Glutamatergic neuron (in vitro differentiated cells): ENCODE data around the gene KRT33A. TPM values are rescaled to one million over a fixed set of nuclear protein-coding genes. Genes with fewer than 3 reads are reported as not detected.
"Not testable (repeated sequence)": the region's sequence is repeated elsewhere in the genome, so short reads cannot be mapped to it uniquely, and the experiment has no call there.

ENCODE experiments used
- DNase-seq: peaks from one replicate; pipeline ENCODE4 v3.0.0; 2022
- H3K27ac Mint-ChIP-seq: one replicate; pipeline ENCODE4 v1.8.0; 2020; ENCODE audit warnings: mild to moderate bottlenecking, mixed read lengths, inconsistent platforms; ENCODE audit not compliant: unreplicated experiment
- H3K27me3 Mint-ChIP-seq: one replicate; pipeline ENCODE4 v1.8.0; 2020; ENCODE audit warnings: mild to moderate bottlenecking, moderate library complexity, mixed read lengths, inconsistent platforms; ENCODE audit not compliant: unreplicated experiment
- H3K36me3 Mint-ChIP-seq: one replicate; pipeline ENCODE4 v1.8.0; 2020; ENCODE audit warnings: mild to moderate bottlenecking, mixed read lengths, inconsistent platforms; ENCODE audit not compliant: unreplicated experiment
- H3K4me1 Mint-ChIP-seq: one replicate; pipeline ENCODE4 v1.8.0; 2020; ENCODE audit warnings: mild to moderate bottlenecking, low read depth, mixed read lengths, inconsistent platforms; ENCODE audit not compliant: unreplicated experiment
- H3K4me3 Mint-ChIP-seq: one replicate; pipeline ENCODE4 v1.8.0; 2020; ENCODE audit warnings: mild to moderate bottlenecking, mixed read lengths, inconsistent platforms; ENCODE audit not compliant: unreplicated experiment
- H3K9me3 Mint-ChIP-seq: one replicate; pipeline ENCODE4 v1.8.0; 2020; ENCODE audit warnings: mild to moderate bottlenecking, moderate library complexity, mixed read lengths, inconsistent platforms; ENCODE audit not compliant: unreplicated experiment
- CTCF ChIP-seq: fragments of 200-600 bp; sonication (generic); IDR thresholded peaks from one replicate; pipeline ENCODE4 v1.5.0; 2021; ENCODE audit not compliant: partially characterized antibody, unreplicated experiment
- total RNA-seq: library from RNA; stranded (reverse); fragmentation: NEBNext Ultra II Directional; extraction: Animal tissue kit (Norgen Biotek cat#: 25700); gene quantifications from one replicate; pipeline ENCODE4 v1.2.1, GENCODE V29; 2021; ENCODE audit not compliant: unreplicated experiment

Gene KRT33A
- total RNA-seq, 1 donor from 2014 or later, result not detected

DNA sequence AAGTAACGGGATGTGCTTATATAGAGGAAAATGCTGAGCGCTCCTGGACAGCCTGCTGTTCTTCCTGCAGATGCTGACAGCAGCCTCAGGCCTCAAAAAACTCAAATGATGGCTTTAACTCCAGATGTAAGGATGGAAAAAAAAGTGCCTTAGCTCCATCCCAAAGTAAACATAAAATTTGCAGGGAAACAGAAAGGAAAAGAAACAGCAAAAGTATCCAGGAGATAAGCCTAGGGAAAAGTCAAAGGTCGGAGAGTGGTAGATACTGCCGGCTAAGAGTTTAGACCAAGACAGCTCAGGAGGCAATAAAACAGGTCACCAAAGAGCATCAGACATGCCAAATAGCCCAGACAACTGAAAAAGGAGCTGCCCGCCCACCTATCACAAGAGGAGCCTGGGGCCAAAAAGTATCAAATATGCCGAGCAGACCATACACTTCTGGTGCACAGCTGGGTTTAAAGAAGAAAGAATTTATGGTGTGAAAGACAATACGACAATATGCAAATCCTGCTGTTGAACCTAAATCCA lies 39.8 kb upstream of the KRT33A start:
- Mint-ChIP-seq H3K36me3 (peaks cover 8% of the 10 kb centered on the region), H3K4me1 (no peaks in the 10 kb centered on the region), H3K27me3 (peaks cover 2% of the 10 kb centered on the region), H3K4me3 (no peak overlapping the region), H3K27ac (no peak overlapping the region), H3K9me3 (peaks cover 6% of the 10 kb centered on the region)
- no peak for DNase-seq
- no peak for TF ChIP-seq CTCF

DNA sequence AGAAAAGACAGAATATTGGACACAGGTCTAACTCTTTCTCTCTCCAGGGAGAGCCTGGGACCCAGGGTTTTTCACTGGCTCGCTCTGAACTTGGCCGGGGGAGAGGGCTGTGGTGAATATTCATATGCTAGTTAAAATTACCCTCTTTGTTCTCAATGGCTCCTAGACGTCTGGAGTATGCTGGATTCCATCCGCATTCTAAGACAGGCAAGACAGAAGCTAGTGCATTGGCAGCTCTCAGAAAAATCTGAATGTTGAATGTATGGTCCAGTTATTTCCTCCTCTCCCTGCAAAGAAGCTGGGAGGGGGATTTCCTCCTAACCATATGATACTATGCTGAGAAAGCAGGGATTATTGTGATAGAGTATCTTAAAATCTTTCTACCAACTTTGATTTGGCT lies 37.0 kb upstream of the KRT33A start:
- no peak for DNase-seq
- Mint-ChIP-seq H3K9me3 (peaks cover 4% of the 10 kb centered on the region), H3K27ac (no peak overlapping the region), H3K27me3 (no peaks in the 10 kb centered on the region), H3K4me3 (no peak overlapping the region), H3K36me3 (peaks cover 8% of the 10 kb centered on the region), H3K4me1 (no peaks in the 10 kb centered on the region)
- TF ChIP-seq CTCF, result no peak

- Mint-ChIP-seq H3K36me3 (peaks cover 8% of the 10 kb centered on the region), H3K27ac (no peak overlapping the region), H3K4me3 (no peak overlapping the region), H3K27me3 (no peaks in the 10 kb centered on the region), H3K4me1 (no peaks in the 10 kb centered on the region), H3K9me3 (peaks cover 4% of the 10 kb centered on the region)
- no peak for DNase-seq
- no peak for TF ChIP-seq CTCF
These were observed 35.6 kb upstream of the KRT33A start for GRCh38 chr17:41386227-41386626.

GRCh38 chr17:41383690-41384089 lies 33.1 kb upstream of the KRT33A start:
- Mint-ChIP-seq H3K9me3 (peaks cover 4% of the 10 kb centered on the region), H3K27ac (no peak overlapping the region), H3K4me1 (no peaks in the 10 kb centered on the region), H3K36me3 (peaks cover 11% of the 10 kb centered on the region), H3K27me3 (no peaks in the 10 kb centered on the region), H3K4me3 (no peak overlapping the region)
- TF ChIP-seq CTCF, result no peak
- no peak for DNase-seq

DNA sequence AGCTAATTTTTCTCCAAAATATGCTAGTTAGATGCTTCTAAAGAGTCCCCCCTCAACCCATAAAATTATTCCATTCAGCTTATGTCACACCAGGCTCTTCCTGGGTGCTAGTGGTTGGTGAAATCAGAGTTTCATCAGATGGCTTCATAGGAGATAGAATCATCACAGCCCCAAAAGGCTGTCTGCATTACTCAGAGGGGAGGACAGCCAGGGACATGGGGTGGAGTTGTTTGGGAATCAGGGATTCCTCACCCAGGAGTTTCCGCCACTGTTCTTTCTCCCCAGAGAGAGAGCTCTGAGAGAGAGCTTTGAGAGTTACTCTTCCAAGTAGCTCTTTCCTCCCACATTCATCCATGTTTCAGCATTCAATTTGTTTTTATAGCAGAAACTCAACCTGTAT lies 31.8 kb upstream of the KRT33A start:
- Mint-ChIP-seq H3K9me3 (peaks cover 4% of the 10 kb centered on the region), H3K36me3 (peaks cover 11% of the 10 kb centered on the region), H3K27me3 (no peaks in the 10 kb centered on the region), H3K4me3 (no peak overlapping the region), H3K4me1 (no peaks in the 10 kb centered on the region), H3K27ac (no peak overlapping the region)
- no peak for DNase-seq
- no peak for TF ChIP-seq CTCF

GRCh38 chr17:41381943-41382342 lies 31.3 kb upstream of the KRT33A start, which contains the start of gene KRT34:
TSS of gene KRT34 (minus strand) at chr17:41382306. CDS start at chr17:41382246, 60 bp downstream.
- not testable (repeated sequence) for H3K27me3 Mint-ChIP-seq, H3K4me3 Mint-ChIP-seq, H3K27ac Mint-ChIP-seq, DNase-seq, H3K4me1 Mint-ChIP-seq, H3K9me3 Mint-ChIP-seq
- peaks cover 11% of the 10 kb centered on the region for H3K36me3 Mint-ChIP-seq

DNA sequence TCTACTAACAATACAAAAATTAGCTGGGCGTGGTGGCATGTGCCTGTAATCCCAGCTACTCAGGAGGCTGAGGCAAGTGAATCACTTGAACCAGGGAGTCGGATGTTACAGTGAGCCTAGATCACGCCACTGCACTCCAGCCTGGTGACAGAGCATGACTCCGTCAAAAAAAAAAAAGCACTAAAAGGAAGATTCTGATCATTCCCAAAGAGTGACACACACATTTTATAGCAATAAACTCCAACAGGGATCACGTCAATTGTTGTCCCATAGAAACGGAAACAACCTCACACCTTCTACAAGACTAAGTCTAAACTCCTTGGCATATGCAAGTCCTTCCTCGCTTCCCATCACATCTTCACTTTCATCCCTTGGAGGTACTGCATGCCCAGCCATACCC lies 29.5 kb upstream of the KRT33A start:
- H3K4me3 Mint-ChIP-seq, DNase-seq, H3K36me3 Mint-ChIP-seq, H3K9me3 Mint-ChIP-seq, H3K27me3 Mint-ChIP-seq, H3K27ac Mint-ChIP-seq, H3K4me1 Mint-ChIP-seq: not testable (repeated sequence)
